Left lobe of liver (tissue), 2 donors: ENCODE data around the gene STXBP4. TPM values are rescaled to one million over a fixed set of nuclear protein-coding genes. Genes with fewer than 3 reads are reported as not detected.

Source experiments
- ATAC-seq: fragments of 200-7000 bp; cut with Tn5 transposase; one replicate; pipeline ENCODE4 v1.9.1; 2020; ENCODE audit warnings: mild to moderate bottlenecking, moderate library complexity
- DNase-seq: peaks from one replicate; pipeline ENCODE4 v3.0.0-alpha.2; 2020; ENCODE audit warnings: low spot score
- total RNA-seq: library from RNA; stranded (reverse); gene quantifications from one replicate; pipeline ENCODE4 v1.2.1, GENCODE V29; 2021
- donor health status: DM: no; HTN: no; CAD: no; lungs with moderate emphysema.
- donor health status: DM: no; HTN: yes; CAD: no.

STXBP4 gene, protein sequence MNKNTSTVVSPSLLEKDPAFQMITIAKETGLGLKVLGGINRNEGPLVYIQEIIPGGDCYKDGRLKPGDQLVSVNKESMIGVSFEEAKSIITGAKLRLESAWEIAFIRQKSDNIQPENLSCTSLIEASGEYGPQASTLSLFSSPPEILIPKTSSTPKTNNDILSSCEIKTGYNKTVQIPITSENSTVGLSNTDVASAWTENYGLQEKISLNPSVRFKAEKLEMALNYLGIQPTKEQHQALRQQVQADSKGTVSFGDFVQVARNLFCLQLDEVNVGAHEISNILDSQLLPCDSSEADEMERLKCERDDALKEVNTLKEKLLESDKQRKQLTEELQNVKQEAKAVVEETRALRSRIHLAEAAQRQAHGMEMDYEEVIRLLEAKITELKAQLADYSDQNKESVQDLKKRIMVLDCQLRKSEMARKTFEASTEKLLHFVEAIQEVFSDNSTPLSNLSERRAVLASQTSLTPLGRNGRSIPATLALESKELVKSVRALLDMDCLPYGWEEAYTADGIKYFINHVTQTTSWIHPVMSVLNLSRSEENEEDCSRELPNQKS
- total RNA-seq: 2.8 TPM

DNA sequence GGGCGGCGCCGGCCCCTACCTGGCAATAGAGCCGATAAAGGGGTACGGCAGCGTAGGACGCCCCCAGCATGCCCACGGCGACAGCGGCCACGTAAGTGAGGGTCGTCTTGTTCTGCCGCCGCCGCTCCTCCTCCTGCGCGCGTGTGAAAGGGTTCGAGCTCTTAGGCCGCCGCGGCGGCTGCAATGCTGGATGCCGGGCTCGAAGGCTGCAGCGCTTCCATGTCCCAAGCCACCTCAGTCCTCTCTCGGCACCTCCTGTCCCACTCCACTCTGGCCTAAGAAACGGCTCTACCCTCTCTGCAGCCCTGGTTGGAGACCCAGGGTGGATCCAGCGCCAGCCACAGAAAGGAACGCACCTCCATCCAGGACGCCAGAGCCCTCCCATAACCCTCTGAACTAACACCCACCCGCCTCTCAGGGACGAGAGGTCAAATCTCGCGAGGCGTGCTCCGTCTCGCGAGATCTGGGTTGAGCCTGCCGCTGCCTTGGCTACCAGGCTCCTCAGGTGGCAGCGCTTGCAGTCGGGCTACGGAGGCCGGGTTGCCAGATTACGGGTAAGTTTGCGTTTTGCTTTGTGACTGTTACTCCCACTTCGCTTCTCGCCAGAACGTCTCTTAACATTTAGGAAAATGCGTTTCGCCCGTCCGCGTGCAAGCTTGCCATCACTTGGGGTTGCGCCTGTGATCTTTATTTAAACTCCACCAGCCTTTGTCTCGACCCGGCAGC, at the start of gene STXBP4, which contains the start of gene COX11:
STXBP4 (plus strand) TSS at position 504 of the 726 bp plus-strand sequence. CDS start 17,455 bp downstream, outside the sequence.
COX11 (minus strand) TSS at position 393 of the 726 bp plus-strand sequence; CDS start at position 385, 8 bp downstream.
- ATAC-seq: peak; percentile 93
- peak; percentile 98 for DNase-seq

DNA sequence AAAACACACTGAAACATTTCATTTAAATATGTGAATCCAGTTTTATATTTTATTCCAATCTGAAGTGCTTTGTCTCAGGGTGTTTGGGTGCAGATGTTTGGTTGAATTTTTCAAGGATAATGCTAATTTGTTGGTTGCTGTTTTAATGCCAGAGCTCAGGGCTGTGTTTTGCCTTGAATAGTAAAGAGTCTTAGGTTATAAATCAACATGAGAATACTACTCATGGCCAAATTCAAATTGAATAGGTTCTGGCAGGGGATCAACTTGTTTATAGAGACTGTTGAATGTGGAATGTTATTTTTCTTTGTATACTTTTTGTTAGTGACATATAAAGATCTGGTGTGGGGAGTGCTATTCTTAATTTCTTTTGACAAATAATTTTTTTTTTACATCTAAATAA, 49.1 kb upstream of the STXBP4 start:
- ATAC-seq (no peak), DNase-seq (no peak)

DNA sequence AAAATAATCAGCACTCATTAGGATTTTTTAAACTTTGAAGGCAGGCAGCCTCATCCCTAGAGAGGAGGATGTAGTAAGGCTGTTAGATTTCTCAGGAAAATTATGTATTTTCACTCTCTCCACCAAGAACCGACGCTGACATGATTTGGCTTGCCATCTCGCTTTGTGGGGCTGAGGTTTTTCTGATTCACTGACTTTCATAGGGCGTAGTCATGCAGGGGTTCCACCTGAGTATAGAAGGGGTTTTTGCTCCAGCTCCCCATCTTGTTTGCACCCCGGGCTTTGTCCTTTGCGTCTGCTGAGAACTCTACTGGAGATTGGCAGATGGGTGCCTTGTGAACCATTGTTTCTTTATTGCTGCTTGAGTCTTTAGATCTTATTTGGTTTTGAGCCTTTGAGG, 47.7 kb upstream of the STXBP4 start:
- DNase-seq (no peak), ATAC-seq (no peak)

DNA sequence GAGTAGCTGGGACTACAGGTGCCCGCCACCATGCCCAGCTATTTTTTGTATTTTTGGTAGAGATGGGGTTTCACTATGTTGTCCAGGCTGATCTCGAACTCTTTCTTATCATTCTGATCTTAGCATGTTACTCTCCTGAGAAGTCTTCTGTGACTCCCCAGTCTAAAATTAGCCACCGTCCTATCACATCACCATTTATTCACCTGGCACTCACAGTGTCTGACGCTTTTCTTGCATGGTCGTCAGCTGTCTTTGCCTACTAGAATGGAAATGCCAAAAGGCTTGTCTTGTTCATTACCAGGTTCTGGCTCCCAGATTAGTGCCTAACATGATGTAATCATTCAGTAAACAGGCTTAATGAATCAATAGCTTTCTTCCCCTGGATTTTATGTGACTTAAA, 44.2 kb upstream of the STXBP4 start:
- DNase-seq (no peak), ATAC-seq (no peak)

DNA sequence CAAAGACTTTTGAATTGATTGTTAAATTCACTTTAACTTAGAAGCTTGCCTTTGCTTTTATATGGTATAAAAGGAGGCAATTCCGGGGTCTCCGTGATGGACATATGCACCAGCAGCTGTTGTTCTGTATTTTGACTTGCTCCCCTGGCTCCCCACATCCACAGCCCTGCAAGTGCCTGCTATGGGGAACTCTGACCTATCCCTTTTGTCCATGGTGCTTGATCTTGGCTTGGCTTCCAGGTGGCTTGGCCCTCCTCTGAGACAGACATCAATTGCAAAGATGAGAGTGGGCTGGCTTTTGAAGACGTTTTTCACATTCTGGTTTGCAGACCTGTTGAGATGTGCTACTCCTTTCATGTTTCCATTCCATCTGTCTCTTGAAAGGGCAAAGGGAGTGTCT, 41.0 kb upstream of the STXBP4 start:
- no peak for ATAC-seq
- no peak for DNase-seq

DNA sequence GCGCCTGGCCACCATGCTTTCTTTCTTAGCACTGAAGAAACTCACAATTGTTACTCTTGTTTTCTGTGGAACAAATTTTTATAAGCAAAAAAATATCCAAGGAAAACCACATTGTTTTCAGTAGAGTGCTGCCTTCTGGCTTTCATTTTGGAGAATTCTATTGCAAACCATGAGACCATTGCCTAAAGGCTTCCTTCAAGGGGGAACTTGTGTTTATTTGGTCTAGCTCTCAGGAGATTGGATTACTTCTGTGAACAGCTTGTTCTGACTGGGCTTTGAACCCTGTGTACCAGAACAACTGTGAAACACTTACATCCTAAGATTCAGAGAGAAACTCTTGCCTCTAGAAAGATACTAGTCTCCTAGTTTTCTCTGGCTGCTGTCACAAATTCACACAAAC, 35.9 kb upstream of the STXBP4 start:
- no peak for ATAC-seq
- no peak for DNase-seq

DNA sequence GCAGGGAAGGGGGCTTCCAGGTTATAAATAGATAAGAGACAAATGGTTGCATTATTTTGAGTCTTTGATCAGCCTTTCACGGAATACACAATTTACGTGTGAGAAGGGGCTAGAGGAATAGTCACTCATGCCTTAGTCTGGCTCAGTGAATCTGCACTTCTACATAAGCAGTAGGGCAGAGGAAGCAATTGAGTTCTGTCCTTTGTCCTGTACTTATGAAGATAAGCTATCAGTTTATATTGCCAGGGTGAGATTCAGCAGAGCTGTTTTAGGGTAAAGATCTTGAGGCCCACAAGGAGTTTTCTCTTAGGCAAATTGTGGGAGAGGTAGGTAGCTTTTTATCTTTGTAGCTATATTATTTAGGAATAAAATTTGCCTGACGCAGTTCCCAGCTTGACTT, 34.6 kb upstream of the STXBP4 start:
- no peak for DNase-seq

DNA sequence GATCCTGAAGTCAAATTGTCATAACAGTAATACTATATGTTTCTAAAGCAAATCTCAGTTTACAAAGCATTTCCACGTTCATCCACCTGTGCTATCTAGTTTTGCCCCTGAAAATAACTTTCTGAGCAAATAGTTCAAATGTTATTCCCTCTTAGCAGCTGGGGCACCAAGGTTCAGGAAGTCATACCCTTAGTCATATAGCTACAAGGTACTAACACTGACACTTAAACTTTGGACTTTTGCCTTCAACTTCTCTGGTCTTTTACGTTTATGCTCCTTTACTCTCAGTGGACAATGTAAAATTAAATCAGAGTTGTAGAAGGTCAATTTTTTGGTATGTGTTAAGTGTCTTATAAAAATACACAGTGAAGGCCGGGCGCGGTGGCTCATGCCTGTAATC, 33.1 kb upstream of the STXBP4 start:
- DNase-seq (no peak), ATAC-seq (no peak)

More for the DNA sequence above, 34.6 kb upstream of the STXBP4 start:
- no peak for ATAC-seq

DNA sequence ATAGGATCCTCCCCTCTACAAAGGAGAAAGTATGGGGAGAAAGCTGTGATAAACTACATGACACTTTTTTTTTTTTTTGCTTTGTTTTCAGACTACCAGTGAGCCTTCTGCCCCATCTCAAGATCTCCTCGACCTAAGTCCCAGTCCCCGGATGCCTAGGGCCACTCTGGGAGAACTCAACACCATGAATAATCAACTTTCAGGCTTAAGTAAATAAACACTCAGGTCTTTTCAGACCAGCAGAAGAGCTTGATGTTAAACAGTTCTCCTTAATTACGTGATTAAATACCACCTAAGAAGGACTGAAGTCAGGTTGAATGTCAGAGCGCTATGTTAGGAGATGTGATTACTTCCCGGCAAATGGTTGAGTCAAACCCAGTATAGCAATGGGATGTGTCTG, 31.5 kb upstream of the STXBP4 start:
- no peak for DNase-seq
- ATAC-seq: no peak

DNA sequence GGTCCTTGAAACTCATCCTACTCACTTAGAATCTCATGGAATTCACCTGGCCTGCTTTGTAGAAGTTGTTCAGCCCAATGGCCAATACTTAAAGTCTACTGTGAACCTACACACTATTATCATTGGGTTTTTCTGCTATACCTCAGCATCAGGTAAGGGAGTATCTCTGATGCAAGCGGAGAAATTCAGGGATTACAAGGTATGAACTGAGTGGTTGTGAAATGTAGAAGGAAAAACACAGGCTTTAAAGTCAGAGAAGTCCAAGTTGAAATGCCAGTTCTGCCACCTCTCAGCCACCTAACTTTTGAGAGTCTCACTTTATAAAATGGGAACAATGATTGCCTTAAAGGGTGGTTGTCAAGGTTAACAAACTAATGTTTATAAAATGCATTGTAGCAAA, 31.1 kb upstream of the STXBP4 start:
- no peak for ATAC-seq
- no peak for DNase-seq

DNA sequence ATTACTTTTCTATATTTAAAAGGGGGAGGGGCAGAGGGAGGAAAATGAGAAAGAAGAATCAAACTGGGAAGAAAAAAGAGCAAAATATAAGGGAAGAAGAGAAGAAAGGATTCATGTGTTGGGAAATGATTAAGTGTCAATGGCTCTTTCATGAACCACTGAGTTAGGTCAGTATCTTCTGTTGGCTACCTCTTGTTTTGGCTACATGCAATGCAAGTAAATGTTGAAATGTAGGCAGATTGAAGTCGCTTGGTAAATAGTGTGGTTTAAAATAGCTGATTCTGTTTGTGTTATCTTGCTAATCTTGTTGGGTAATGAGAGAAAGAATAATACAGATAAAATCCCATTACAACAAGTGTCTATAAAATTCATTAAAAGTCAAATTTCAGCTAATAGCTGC, 27.3 kb upstream of the STXBP4 start:
- ATAC-seq (peak; percentile 77), DNase-seq (no peak)

DNA sequence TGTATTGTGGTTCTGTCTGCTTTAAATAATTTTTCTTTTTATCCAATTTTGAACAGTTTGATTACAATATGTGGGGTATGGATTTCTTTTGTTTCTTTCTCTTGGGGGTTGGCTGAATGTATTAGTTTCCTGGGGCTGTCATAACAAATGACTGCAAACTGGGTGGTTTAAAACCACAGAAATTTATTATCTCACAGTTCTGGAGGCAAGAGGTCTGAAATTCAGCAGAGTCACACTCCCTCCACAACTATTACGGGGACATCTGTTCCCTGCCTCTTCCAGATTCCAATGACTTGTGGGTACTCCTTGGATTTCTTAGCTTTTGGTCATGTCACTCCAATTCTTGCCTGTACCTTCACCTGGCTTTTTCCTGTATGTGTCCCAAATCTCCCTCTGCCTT, 23.8 kb upstream of the STXBP4 start:
- no peak for DNase-seq
- ATAC-seq: no peak

DNA sequence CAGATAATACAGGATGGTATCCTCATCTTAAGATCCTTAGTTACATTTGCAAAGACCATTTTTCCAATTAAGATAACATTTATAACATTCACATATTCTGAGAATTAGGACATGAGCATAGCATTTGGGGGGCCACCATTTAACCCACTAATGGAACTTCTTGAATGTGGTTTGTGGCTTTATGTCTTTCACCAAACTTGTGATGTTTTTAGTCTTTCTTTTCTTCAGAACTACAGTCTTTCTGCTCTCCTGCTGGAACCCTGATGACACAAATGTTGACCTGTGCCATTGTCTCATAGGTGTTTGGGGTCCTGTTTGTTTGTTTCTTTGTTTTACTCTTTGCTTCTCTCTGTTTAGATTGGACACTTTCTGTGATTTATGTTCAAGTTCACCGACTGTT, 23.3 kb upstream of the STXBP4 start:
- DNase-seq (no peak), ATAC-seq (no peak)

DNA sequence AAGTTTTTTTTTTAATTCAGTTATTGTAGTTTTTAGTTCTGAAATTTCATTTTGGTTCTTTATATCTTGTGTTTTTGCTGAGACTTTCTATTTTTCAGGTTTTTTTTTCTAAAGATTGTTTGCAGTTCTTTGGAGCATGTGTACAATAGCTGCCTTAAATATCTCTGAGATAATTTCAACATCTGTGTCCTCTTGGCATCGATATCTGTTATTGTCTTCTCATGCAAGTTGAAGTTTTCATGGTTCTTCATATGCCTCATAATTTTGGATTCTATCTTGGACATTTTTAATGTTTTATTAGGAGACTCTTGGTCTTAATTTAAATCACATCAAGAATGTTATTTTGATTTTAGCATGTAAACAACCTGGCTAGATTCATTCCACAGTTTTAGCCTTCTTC, 22.9 kb upstream of the STXBP4 start:
- DNase-seq (no peak), ATAC-seq (no peak)

DNA sequence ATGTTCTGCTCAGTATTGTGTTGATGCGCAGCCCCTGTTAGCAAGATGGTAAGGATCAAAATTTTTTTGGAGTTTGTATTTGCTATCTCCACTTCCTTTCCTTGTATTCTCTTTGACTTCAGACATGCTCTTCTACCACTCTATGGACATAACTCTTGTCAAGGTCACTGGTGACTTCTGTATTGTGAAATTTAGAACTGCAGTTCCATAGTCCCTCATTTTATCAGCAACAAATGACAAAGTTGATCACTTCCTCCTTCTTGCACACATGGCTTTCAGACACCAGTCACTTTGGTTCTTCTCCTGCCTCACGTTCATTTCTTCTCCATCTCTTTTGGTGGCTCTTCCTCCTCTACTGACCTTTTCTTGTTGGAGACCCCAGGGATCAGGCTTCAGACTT, 21.2 kb upstream of the STXBP4 start:
- ATAC-seq: peak; percentile 40
- no peak for DNase-seq

DNA sequence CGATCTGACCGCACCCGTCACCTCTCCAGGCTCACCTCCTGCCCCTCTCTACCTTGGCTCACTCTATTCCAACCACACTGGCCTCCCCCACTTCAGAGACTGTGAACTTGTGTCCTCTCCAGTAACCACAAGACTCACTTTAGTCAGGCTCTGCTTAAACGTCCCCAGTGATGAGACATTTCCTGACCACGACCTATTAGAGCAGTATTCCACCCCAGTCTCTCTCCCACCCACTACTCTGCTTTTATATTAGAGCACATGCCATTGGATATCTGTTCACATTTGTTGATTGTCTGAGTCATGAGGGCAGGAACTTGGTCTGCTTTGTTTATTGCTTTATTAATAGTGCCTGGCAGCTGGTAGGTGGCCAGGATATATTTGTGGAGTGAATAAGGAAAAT, 20.2 kb upstream of the STXBP4 start:
- no peak for ATAC-seq

DNA sequence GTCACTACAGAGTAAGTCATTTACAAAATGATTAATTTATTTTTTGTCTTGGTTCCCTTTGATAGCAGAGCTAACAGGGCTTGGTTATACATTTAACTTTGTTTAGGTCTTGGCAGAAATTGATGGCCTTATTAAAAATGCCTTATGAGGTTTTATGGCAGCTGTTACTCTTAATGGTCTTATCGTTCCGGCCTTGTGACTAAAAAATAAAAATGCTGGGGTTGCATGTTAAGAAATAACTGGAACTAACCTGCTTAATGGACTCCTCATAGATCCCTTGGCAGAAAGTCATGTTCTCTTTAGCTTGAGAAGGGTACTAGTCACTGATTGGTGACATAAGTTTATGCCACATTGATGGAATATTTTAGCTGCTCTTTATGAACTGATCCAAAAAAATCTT, 18.4 kb upstream of the STXBP4 start:
- no peak for ATAC-seq
- DNase-seq: no peak

More for the DNA sequence above, 20.2 kb upstream of the STXBP4 start:
- DNase-seq: no peak

DNA sequence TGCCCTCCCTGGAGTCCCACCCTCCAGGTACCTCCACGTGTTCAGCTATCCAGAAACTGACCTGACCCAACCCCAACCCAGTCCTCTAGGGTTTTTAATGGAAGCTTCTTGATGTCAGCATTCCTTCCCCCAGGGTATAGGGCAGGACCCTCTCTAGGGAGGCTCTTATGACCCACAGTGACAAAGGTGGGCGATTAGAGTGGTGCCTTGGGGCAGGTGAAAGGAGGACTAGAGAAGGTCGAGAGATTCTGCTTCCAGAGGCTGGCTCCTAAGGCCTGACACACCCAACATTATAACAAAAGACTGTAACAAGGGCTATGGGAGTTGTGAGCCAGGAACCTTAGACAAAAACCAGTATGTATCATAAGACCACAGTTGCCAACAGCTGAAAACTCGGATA, 17.3 kb upstream of the STXBP4 start:
- DNase-seq (no peak), ATAC-seq (no peak)

DNA sequence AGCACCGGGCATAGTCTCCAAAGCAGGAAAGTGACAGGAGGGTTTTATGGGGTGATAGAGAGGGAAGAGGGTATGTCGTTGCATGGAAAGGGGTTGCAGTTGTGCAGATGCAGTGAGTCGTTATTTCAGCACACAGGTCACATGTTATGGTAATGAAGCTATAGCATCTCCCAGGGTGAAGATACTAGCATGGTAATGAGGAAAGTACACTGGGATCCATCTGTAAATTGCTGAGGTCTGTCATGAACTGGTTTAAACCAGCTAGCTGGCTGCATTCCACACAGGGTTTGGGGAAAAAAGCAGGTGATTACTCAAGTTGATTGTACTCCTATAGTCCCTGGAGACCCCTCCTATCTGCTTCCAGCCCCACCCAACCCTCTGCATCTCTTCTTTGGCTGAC, 11.8 kb upstream of the STXBP4 start:
- DNase-seq: no peak
- ATAC-seq: no peak

DNA sequence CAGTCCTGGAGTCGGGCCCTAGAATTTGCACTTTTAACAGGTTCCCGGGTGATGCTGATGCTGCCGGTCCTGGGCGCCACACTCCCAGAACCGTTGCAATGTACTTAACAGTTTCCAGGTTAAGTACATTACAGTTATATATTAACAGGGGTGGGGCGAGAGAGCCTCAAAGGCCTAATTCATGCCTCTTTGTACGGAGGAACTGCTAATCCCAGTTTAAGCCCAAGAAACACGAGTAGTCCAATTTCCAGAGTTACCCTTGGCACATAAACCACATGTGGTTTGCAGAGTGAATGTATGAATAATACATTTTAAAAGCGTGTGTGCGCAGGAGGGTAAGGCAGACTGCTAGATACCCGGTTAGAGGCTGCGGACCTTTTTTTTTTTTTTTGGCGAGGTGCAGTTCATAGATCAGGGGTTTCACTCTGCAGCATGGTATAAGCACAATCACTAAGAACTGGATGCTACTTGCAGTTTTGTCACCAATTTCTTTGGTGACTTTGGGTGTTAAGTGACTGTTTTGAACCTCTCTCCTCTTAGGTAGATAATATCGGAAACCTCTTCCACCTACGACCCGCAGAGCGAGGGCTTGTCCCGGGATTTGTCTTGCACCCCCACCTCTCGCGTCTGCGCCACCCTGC, 824 bp upstream of the STXBP4 start:
- DNase-seq (no peak), ATAC-seq (peak; percentile 45)

DNA sequence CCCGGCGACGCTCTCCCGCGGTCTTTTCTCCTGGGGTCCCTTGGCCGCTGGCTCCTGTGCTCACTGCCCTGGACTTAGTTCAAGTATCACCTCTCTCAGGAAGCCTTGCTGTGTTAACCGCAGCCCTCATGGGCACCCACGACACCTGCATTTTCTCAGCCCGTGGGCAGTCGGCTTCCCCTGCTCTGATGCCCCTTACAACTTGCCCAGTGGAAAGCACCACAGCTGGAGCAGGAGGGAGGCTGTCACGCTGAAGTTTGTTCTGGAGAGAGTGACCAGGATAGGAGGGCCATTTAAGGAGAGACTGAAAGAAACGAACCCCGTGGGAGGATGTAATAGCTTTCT, 395 bp downstream of the STXBP4 start:
- ATAC-seq: peak; percentile 56
- DNase-seq: no peak
